ENCODE results near the gene BBLN. TPM values are rescaled to one million over a fixed set of nuclear protein-coding genes. Genes with fewer than 3 reads are reported as not detected.

Gene BBLN
- total RNA-seq, 1 experiment from 2014 or later = 74.9 TPM

GRCh38 chr9:128192601-128193371 lies 32.7 kb downstream of the BBLN start:
- TF ChIP-seq CTCF (conservative IDR thresholded peaks at IDR 0.05) = no peak
- H3K56ac ChIP-seq (ENCODE audit: insufficient read length, low read depth, low read length) = no peak overlapping the region
- H3K27ac Mint-ChIP-seq = no peak overlapping the region
- no peaks in the 10 kb centered on the region for H3K9me3 ChIP-seq (ENCODE audit: control insufficient read depth, low read depth, low read length)
- no peak overlapping the region for H4K91ac ChIP-seq (ENCODE audit: insufficient read length, low read depth, low read length)
- H3K23ac ChIP-seq (ENCODE audit: insufficient read length, low read depth, low read length) = no peak overlapping the region
- H3K4me2 ChIP-seq (ENCODE audit: insufficient read depth, insufficient read length, low read length) = no peak overlapping the region
- DNase-seq = no peak
- no peak overlapping the region for H2AFZ ChIP-seq (ENCODE audit: low read length)
- no peak overlapping the region for H2BK12ac ChIP-seq (ENCODE audit: insufficient read length, low read depth, low read length)
- no peak overlapping the region for H2AK5ac ChIP-seq (ENCODE audit: insufficient read length, low read length)
- H3K27me3 ChIP-seq (ENCODE audit: insufficient read depth, low read length) = no peaks in the 10 kb centered on the region
- no peak overlapping the region for H4K5ac ChIP-seq (ENCODE audit: insufficient read length, low read depth, low read length)
- peak overlapping the region; percentile 0 to 44; a peak in 2 of 5 replicates for H3K4me3 Mint-ChIP-seq
- no peak overlapping the region for H3K18ac ChIP-seq (ENCODE audit: insufficient read length, low read depth, low read length)
- H3K36me3 Mint-ChIP-seq (ENCODE audit: insufficient read depth in 1 of 3, low read depth in 3 of 3) = peaks cover 8 to 22% (median 17%) of the 10 kb centered on the region in 3 experiments; a peak in 6 of 7 replicates
- H4K20me1 ChIP-seq (ENCODE audit: control insufficient read depth, insufficient read depth, insufficient read length) = no peaks in the 10 kb centered on the region
- H3K14ac ChIP-seq (ENCODE audit: insufficient read depth, low read length) = no peak overlapping the region
- H2BK120ac ChIP-seq (ENCODE audit: low read depth, low read length, poor library complexity, severe bottlenecking) = no peak overlapping the region
- no peak overlapping the region for H3K9ac ChIP-seq (ENCODE audit: extremely low read depth, insufficient read length, low read length)
- H3K4me1 ChIP-seq (ENCODE audit: insufficient read depth, low read length) = no peaks in the 10 kb centered on the region
- peaks cover 9 to 14% of the 10 kb centered on the region in 2 experiments for H3K4me1 Mint-ChIP-seq
- no peak overlapping the region for H3T11ph ChIP-seq (ENCODE audit: low read length)
- no peaks in the 10 kb centered on the region for H3K9me3 Mint-ChIP-seq
- no peak overlapping the region for H2BK5ac ChIP-seq (ENCODE audit: insufficient read length, low read length)
- no peaks in the 10 kb centered on the region for H3K27me3 Mint-ChIP-seq (ENCODE audit: low read depth)
- H2BK20ac ChIP-seq (ENCODE audit: low read depth, low read length, poor library complexity, severe bottlenecking) = no peak overlapping the region
- no peak overlapping the region for H2BK15ac ChIP-seq (ENCODE audit: low read depth, low read length)
- H3K4ac ChIP-seq (ENCODE audit: low read depth, low read length) = no peak overlapping the region
- no peaks in the 10 kb centered on the region for H3K79me2 ChIP-seq (ENCODE audit: insufficient read depth, low read length)
- H3K27ac ChIP-seq (ENCODE audit: insufficient read length, low read depth, low read length) = no peak overlapping the region
- no peaks in the 10 kb centered on the region for H3K79me1 ChIP-seq (ENCODE audit: insufficient read depth, low read depth, low read length, poor library complexity, severe bottlenecking)
- H3K23me2 ChIP-seq (ENCODE audit: insufficient read length, low read depth, low read length, poor library complexity, severe bottlenecking) = peaks cover 11% of the 10 kb centered on the region
- whole genome bisulfite sequencing (ENCODE audit: extremely low coverage, insufficient read length, low lambda C conversion rate) = no CpG with 5 or more reads among the region's 56 CpGs
- H4K8ac ChIP-seq (replicated peaks; ENCODE audit: insufficient read length, low read depth, low read length) = no peak overlapping the region
